Measurements from ENCODE around the gene SAYSD1.

Gene SAYSD1

DNA sequence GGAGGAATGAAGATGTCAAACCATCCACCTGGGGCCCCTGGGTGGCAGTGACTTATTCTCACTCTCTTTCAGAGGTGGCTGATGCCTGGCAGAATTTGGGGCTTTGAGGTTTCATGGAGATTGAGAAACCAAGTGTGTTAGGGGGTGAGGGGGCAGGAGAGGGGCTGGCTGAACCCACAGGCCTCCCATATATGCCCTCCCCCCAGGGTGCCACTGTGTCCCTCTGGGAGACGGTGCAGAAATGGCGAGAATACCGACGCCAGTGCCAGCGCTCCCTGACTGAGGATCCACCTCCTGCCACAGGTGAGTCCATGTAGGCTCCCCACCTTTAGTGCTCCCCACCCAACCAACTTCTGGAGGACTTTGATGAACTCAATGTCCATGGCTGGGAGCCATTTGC lies 58.8 kb downstream of the SAYSD1 start:
- DNase-seq = no peak

DNA sequence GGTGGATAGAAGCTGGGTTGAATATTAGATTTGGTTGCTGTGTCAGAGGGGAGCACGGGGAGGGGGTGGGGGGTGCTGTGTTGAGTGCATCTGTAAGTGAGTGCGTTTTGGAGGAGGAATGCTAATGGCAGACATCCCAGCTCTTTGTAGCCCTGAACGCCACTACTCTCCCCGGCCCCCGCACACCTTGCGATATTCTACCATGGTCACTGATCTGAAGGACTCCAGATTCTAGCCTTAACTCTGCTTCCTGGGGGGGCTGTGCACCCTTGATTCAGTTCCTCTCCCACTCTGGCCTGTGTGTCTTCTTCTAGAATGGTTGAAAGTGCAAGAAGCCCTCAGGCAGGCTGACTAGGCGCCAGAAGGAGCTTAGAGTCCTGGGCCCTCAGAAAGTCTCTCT lies 59.3 kb downstream of the SAYSD1 start:
- DNase-seq = no peak

DNA sequence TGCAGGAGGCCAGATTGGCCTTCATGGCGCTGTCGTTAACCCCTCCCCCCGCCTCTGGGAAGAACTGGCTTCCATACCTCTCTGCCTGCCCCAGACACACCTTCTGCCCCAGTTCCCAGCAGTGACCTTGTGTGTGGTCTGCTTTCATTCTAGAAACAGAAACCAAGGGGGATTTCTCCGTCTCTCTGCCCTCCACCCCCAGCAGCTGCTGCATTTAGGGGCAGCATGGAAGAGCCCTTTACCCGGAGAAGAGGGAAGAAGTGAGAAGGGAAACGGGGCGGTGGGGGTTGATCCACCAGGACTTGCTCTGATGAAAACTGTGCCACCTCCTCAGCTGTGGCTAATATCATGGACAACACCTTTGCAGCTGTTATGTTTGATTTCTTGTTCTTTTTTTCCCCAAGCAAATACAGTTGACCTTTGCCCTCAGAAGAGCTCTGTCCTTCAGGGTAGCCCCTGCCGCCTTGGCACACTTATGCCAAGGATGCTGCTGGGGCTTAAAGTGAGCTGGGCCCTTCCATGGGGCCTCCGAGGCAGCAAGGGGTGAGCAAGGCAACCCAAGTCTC lies 60.3 kb downstream of the SAYSD1 start:
- no peak for DNase-seq
